Ascending aorta (tissue), 2 donors: Measurements from ENCODE around the gene LARGE1. TPM values are rescaled to one million over a fixed set of nuclear protein-coding genes. Genes with fewer than 3 reads are reported as not detected.

Experiments
- DNase-seq, 2 donors: peaks; one replicate each; pipeline ENCODE4 v3.0.0-alpha.2; 2019; ENCODE audit warnings: low spot score in 2 of 2
- H3K27ac ChIP-seq, 2 donors: fragments of 200-600 bp; sonication (generic); one replicate each; pipeline ENCODE4 v1.5.1; 2016 to 2017; ENCODE audit warnings: mild to moderate bottlenecking in 1 of 2
- H3K27me3 ChIP-seq: fragments of 200-600 bp; sonication (generic); one replicate; pipeline ENCODE4 v1.5.1; 2017
- H3K36me3 ChIP-seq, 2 donors: fragments of 200-600 bp; sonication (generic); one replicate each; pipeline ENCODE4 v1.5.1; 2016
- H3K4me1 ChIP-seq, 2 donors: fragments of 200-600 bp; sonication (generic); one replicate each; pipeline ENCODE4 v1.5.1; 2016 to 2017; ENCODE audit warnings: mild to moderate bottlenecking in 1 of 2
- H3K4me3 ChIP-seq, 2 donors: fragments of 200-600 bp; sonication (generic); one replicate each; pipeline ENCODE4 v1.5.1; 2016 to 2017; ENCODE audit warnings: mild to moderate bottlenecking in 1 of 2
- H3K9me3 ChIP-seq, 2 donors: fragments of 200-600 bp; sonication (generic); one replicate each; pipeline ENCODE4 v1.5.1; 2016
- intact Hi-C: fragments of 100-400 bp; cut with DNase I; formaldehyde crosslinking; loops from one replicate; pipeline ENCODE4 v1.15.1; 2023
- total RNA-seq: library from RNA; depleted of rRNA; stranded (reverse); fragments of >200 nt; gene quantifications from one replicate; pipeline ENCODE4 v1.1.0, GENCODE V29; 2016
- TF ChIP-seq, protein P1 (sequence below), 3 experiments: fragments of 200-600 bp in 2 of 3; fragments of 450-650 bp in 1 of 3; sonication (generic) in 2 of 3; IDR thresholded peaks; one replicate each; pipeline ENCODE4 v1.5.1; 2016 to 2019; ENCODE audit warnings: antibody characterized with exemption in 3 of 3, mild to moderate bottlenecking in 1 of 3, moderate library complexity in 1 of 3

Gene LARGE1
- total RNA-seq, 1 donor from 2014 or later = 40.6 TPM

DNA sequence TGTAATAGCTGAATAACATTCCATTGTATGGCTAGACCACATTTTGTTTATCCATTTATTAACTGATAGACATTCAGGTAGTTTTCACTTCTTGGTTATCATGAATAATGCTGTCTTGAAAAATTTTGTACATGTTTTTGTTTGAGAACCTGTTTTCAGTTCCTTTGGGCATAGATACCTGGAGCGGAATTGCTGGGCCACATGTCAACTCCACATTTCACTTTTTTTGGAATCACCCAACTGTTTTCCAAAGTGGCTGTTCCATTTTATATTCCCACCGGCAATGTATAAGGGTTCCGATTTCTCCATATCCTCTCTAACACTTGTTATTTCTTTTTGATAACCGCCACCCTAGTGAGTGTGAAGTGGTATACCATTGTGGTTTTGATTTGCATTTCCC, 184.3 kb downstream of the LARGE1 start:
- no peak for DNase-seq

DNA sequence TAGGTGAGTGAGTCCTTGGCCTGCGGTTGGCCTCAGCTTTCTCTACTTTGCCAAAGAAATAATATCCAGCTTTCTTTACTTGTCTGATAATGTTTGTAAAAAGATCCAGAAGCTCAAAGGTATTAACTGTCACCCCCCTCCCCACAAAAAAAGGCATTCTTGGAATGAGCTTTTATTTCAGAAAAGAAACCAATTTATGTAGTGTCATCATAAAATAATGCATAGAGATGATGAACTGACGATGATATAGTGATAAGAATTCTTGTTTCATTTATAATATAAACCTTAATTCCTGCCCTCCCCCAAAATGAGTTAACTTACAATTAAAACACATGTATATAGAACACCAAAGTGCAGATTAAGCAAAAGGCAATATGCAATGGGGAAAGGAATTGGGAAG, 191.4 kb downstream of the LARGE1 start:
- no peak for DNase-seq
- H3K4me3 ChIP-seq = no peak overlapping the region
- no peaks in the 10 kb centered on the region for H3K27me3 ChIP-seq
- TF ChIP-seq, protein P1, sequence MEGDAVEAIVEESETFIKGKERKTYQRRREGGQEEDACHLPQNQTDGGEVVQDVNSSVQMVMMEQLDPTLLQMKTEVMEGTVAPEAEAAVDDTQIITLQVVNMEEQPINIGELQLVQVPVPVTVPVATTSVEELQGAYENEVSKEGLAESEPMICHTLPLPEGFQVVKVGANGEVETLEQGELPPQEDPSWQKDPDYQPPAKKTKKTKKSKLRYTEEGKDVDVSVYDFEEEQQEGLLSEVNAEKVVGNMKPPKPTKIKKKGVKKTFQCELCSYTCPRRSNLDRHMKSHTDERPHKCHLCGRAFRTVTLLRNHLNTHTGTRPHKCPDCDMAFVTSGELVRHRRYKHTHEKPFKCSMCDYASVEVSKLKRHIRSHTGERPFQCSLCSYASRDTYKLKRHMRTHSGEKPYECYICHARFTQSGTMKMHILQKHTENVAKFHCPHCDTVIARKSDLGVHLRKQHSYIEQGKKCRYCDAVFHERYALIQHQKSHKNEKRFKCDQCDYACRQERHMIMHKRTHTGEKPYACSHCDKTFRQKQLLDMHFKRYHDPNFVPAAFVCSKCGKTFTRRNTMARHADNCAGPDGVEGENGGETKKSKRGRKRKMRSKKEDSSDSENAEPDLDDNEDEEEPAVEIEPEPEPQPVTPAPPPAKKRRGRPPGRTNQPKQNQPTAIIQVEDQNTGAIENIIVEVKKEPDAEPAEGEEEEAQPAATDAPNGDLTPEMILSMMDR (IDR thresholded peaks at IDR 0.05) = no peak
- H3K4me1 ChIP-seq = peaks cover 0 to 15% of the 10 kb centered on the region in 2 donors
- H3K9me3 ChIP-seq = no peaks in the 10 kb centered on the region
- intact Hi-C loops = loop anchor here (10.0 kb wide), 1 partner anchor 116 kb away; no protein-coding TSS in a partner anchor
- H3K36me3 ChIP-seq = no peaks in the 10 kb centered on the region
- H3K27ac ChIP-seq = no peak overlapping the region

More for the DNA sequence above, 184.3 kb downstream of the LARGE1 start:
- TF ChIP-seq, protein P1 (IDR thresholded peaks at IDR 0.05) = no peak
- Histone ChIP-seq H3K4me3 (no peak overlapping the region), H3K4me1 (no peaks in the 10 kb centered on the region), H3K9me3 (no peaks in the 10 kb centered on the region), H3K27me3 (no peaks in the 10 kb centered on the region), H3K27ac (no peak overlapping the region), H3K36me3 (no peaks in the 10 kb centered on the region)
- intact Hi-C loops = no loop called here

DNA sequence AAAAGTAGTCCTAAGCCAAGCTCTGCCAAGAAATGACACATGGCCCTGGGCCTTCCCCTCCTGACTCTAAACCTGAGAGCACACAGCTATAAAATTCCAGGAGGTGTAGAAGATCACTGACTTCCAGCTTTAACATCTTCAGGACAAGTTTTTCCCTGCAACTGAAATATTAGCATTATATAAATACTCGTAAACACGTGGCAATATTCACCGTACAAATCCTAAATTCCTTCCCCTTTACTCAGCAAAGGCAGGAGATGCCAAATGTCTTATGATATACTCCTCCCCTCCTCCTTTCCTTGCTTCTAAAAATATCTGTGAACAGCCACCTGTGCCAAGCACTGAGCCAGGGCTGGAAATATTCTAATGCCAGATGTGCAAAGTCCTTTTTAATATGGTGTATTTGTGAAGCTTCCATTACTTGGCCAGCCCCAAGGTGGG, 194.0 kb downstream of the LARGE1 start:
- intact Hi-C loops = loop anchor here (2.0 to 10.0 kb wide), 2 partner anchors 118 to 194 kb away; partner anchors contain the start of gene LARGE1

DNA sequence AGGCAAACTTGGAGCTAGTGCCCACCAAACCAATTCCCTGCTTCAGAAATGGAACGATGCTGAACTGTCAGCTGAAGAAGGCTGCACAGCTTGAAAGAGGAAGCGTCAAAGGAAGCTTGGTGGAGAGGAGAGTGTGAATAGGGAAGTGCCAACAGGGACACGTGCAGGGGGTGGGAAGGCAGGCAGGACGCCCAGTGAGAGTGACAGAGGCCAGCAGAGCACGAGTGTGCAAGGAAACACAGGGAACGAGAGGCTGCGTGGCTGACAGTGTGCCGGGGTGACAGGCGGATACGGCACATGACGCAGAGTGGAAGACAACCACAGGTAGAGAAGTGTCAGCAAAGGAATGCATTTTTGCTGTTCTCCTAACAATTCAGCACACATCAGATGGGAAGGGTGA, 196.4 kb downstream of the LARGE1 start:
- Histone ChIP-seq H3K4me1 (peaks cover 0 to 15% of the 10 kb centered on the region in 2 donors), H3K36me3 (no peaks in the 10 kb centered on the region), H3K27me3 (no peaks in the 10 kb centered on the region), H3K9me3 (no peaks in the 10 kb centered on the region), H3K27ac (no peak overlapping the region), H3K4me3 (no peak overlapping the region)
- intact Hi-C loops = loop anchor here (10.0 kb wide), 1 partner anchor 121 kb away; no protein-coding TSS in a partner anchor
- TF ChIP-seq, protein P1 (IDR thresholded peaks at IDR 0.05) = no peak
- DNase-seq = no peak

More for the DNA sequence above, 194.0 kb downstream of the LARGE1 start:
- Histone ChIP-seq H3K4me1 (peaks cover 0 to 15% of the 10 kb centered on the region in 2 donors), H3K4me3 (no peak overlapping the region), H3K9me3 (no peaks in the 10 kb centered on the region), H3K27ac (peak overlapping the region; percentile 14 to 34), H3K36me3 (no peaks in the 10 kb centered on the region), H3K27me3 (no peaks in the 10 kb centered on the region)
- no peak for DNase-seq
- TF ChIP-seq, protein P1 (IDR thresholded peaks at IDR 0.05) = no peak

DNA sequence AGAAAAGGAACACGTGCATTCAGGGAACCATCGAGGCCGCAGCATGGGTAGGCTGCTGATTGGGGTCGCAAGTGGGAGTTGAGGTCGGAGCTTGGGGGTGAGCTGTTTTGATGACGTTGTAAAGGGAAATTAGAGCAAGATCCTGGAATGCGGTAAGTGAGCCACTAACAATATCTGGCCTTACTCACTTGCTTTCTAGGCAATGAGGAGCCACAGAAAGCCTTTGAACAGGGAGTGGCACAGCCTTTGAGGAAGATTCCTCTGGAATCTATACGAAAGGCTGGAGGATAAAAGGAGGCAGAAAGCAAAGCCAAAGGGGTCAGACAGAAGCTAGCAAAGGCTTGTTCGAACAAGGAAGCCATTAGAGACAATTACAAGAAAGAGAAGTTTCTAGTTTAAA, 197.5 kb downstream of the LARGE1 start:
- Histone ChIP-seq H3K27me3 (no peaks in the 10 kb centered on the region), H3K9me3 (no peaks in the 10 kb centered on the region), H3K4me1 (peaks cover 0 to 15% of the 10 kb centered on the region in 2 donors), H3K4me3 (no peak overlapping the region), H3K27ac (no peak overlapping the region), H3K36me3 (no peaks in the 10 kb centered on the region)
- intact Hi-C loops = loop anchor here (10.0 kb wide), 1 partner anchor 122 kb away; no protein-coding TSS in a partner anchor
- DNase-seq = no peak
- TF ChIP-seq, protein P1 (IDR thresholded peaks at IDR 0.05) = no peak
